GM19043 (cell line): ENCODE data around the gene ICOSLG.
"Not testable (repeated sequence)": the region's sequence is repeated elsewhere in the genome, so short reads cannot be mapped to it uniquely, and the experiment has no call there.

Experiments used
- ATAC-seq: cut with Tn5 transposase; IDR thresholded peaks from one replicate; pipeline ENCODE4 v1.9.1; 2021; ENCODE audit warnings: low read depth; ENCODE audit not compliant: unreplicated experiment

Gene ICOSLG

DNA sequence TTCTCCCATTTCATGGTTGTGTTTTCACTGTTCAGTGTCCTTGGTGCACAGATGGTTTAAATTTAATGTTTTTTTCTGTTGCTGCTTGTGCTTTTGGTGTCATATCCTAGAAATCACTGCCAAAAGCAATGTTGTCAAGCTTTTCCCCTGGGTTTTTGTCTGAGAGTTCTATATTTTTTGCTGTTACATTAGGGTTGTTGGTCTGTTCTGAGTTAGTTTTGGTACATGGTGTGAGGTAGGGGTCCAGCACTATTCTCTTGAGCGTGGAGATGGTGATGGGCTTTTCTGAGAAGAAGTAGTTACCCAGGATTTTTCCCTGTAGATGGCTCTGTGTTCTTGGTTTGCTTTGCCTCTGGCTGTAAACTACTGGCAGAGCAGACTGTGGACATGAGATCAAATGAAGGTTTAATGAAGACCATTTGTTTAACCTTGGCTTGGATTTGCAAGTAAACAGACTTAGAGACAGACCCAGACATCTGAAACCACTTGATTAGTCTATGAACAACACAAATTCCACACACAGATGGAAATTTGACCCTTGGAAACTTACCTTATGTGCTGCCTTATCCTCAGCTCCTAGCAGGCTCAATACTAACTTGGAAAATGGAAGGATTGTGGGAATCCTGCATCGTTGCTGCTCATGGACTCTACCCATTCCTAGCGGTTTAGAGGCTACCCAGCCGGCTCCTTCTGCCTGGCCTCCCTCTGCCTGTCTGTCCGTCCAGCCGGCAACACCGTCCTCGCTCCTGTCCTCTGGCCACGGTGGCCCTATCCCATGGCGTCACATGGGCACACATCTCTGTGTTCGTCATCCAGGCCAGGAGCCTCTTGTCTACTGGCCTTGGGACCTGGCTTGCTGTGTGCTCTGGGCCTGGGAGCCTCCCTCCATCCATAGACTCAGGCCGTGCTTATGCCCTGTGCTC, 50.1 kb downstream of the ICOSLG start:
- ATAC-seq = not testable (repeated sequence)

DNA sequence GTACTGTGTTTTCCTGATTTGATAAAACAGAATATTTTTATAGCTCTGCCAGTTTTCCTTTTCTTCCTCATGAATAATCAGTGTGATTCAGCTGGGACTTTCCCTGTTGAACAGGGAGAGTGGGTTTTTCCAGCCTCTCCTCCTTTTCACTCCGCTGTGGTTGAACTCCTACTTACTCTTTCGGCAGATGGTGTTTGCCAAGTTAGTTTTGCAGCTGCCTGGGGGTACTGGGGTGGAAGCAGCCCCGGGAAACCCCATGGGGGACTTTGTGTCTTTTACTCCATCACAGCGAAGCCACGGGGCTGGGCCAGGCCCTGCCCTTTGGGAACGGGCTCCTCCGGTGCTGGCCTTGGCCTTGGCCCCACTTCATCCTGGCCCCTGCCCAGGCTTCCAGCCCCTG, 55.9 kb downstream of the ICOSLG start:
- not testable (repeated sequence) for ATAC-seq

DNA sequence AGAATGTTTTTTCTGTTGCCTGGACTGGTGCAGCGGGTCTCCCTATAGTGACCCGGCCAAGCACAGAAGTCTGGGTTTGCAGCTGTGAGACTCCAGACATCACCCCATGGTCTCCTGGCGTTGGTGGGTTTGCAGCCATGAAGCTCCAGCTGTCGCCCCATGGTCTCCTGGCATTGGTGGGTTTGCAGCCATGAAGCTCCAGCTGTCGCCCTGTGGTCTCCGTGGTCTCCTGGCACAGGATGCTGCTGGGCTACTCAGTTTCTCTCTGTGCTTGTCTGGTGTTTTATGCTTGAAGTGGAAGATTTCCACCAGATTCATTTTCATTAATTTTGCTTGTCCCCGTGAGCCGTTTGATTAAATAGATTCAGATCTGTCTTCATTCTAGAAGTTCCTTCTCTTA, 58.5 kb downstream of the ICOSLG start:
- not testable (repeated sequence) for ATAC-seq

- ATAC-seq = not testable (repeated sequence)
These were observed 59.2 kb downstream of the ICOSLG start for GRCh38 chr21:44181506-44181905.

- not testable (repeated sequence) for ATAC-seq
These were observed 64.6 kb downstream of the ICOSLG start for GRCh38 chr21:44176127-44176526.

GRCh38 chr21:44175189-44175588, 65.6 kb downstream of the ICOSLG start:
- ATAC-seq = not testable (repeated sequence)
